ENCODE measurements around the gene VAV3. TPM values are rescaled to one million over a fixed set of nuclear protein-coding genes. Genes with fewer than 3 reads are reported as not detected.

The VAV3 gene
- total and polyA plus RNA-seq, 12 donors, result 0.72 to 3.4 (median 1.9) TPM

DNA sequence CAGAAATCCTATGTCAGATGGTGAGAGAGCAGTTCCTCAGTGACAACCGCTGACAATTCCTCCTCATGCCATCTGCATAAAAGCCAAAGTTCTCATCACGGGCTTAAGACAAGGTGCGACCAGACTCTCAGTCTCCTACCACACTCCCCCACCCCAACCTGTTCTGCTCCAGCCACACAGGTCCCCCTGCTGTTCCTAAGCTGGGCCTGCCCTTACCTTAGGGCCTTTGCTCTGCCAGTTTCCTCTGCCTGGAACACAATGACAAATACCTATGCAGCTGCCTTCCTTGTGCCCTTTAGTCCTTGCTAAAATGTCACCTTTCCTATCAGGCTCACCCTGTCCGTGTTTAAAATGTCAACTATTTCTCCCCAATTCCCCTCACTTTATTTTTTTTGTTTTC lies 441.9 kb downstream of the VAV3 start:
- Histone ChIP-seq H3K4me1 (no peaks in the 10 kb centered on the region), H3K4me3 (no peak overlapping the region), H3K27ac (no peak overlapping the region), H3K36me3 (no peaks in the 10 kb centered on the region), H3K27me3 (no peaks in the 10 kb centered on the region), H3K9me3 (no peaks in the 10 kb centered on the region)
- ATAC-seq (no peak), DNase-seq (no peak)
- WGBS, 2 donors, result 56 to 61% methylated on average over 4 of the region's 4 CpGs
- intact Hi-C loops (cut with DNase I), result loop anchor here in 2 of 10 donors (10.0 kb wide), 2 partner anchors 238 to 248 kb away; no protein-coding TSS in a partner anchor
- TF ChIP-seq, protein P1, sequence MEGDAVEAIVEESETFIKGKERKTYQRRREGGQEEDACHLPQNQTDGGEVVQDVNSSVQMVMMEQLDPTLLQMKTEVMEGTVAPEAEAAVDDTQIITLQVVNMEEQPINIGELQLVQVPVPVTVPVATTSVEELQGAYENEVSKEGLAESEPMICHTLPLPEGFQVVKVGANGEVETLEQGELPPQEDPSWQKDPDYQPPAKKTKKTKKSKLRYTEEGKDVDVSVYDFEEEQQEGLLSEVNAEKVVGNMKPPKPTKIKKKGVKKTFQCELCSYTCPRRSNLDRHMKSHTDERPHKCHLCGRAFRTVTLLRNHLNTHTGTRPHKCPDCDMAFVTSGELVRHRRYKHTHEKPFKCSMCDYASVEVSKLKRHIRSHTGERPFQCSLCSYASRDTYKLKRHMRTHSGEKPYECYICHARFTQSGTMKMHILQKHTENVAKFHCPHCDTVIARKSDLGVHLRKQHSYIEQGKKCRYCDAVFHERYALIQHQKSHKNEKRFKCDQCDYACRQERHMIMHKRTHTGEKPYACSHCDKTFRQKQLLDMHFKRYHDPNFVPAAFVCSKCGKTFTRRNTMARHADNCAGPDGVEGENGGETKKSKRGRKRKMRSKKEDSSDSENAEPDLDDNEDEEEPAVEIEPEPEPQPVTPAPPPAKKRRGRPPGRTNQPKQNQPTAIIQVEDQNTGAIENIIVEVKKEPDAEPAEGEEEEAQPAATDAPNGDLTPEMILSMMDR (IDR thresholded peaks at IDR 0.05), result no peak

Small RNA genes lying within 50 kb of the gene (microRNA-seq; reads per million reads assigned to microRNA genes)
- gene MIR7852, result 0 reads per million in 2 donors

Other genes with a start within 250 kb of the VAV3 start
- 10 to 100 TPM; 10.7 to 21.5 (median 13.9) TPM for gene SLC25A24, start 235.2 kb upstream of the VAV3 start, total RNA-seq
- 1 to 10 TPM; 6.3 to 9.8 TPM for gene SLC25A24, start 235.2 kb upstream of the VAV3 start, polyA plus RNA-seq